IMR-90 (cell line): ENCODE measurements around the gene LRP5. TPM values are rescaled to one million over a fixed set of nuclear protein-coding genes. Genes with fewer than 3 reads are reported as not detected.

ENCODE experiments used
- ATAC-seq: fragments of 200-7000 bp; cut with Tn5 transposase; 2 replicates; pipeline ENCODE4 v1.9.1; 2020; ENCODE audit warnings: low read depth, mild to moderate bottlenecking, moderate library complexity
- BruUV-seq: library from RNA; stranded (reverse); fragments of 400-500 nt; replicated peaks from 2 replicates; lab custom pipeline; 2021; lab: Mats Ljungman, UMichigan
- CTCF ChIA-PET: fragments of 300-600 bp; formaldehyde crosslinking; extraction: SDS; loops from one replicate; lab custom pipeline; 2021; ENCODE audit warnings: antibody characterized with exemption; lab: Yijun Ruan, JAX
- POLR2A ChIA-PET: fragments of 300-600 bp; sonication (Branson Sonifier 250); formaldehyde crosslinking; loops from one replicate; lab custom pipeline; 2022; ENCODE audit warnings: antibody characterized with exemption; ENCODE audit not compliant: unreplicated experiment; lab: Charles Lee
- DNase-seq: peaks from one replicate; pipeline ENCODE4 v3.0.0; 2013
- H2AFZ ChIP-seq: replicated peaks from 2 replicates; pipeline ENCODE3; 2013; ENCODE audit warnings: low read length, mild to moderate bottlenecking; ENCODE audit not compliant: poor library complexity
- H2AK5ac ChIP-seq: 2 replicates; pipeline ENCODE4 v1.6.1; 2013; ENCODE audit warnings: low read depth, low read length, inconsistent platforms
- H2AK9ac ChIP-seq: replicated peaks from 2 replicates; pipeline ENCODE3; 2013; ENCODE audit warnings: mild to moderate bottlenecking, low read depth, low read length, moderate library complexity; ENCODE audit not compliant: poor library complexity
- H2BK120ac ChIP-seq: 2 replicates; pipeline ENCODE4 v1.6.1; 2013; ENCODE audit warnings: low read depth, low read length, inconsistent platforms
- H2BK15ac ChIP-seq: 3 replicates; pipeline ENCODE4 v1.6.1; 2013; ENCODE audit warnings: low read depth, low read length, inconsistent platforms
- H2BK20ac ChIP-seq: 2 replicates; pipeline ENCODE4 v1.6.1; 2013; ENCODE audit warnings: low read depth, mild to moderate bottlenecking, inconsistent platforms, low read length, moderate library complexity
- H2BK5ac ChIP-seq: 2 replicates; pipeline ENCODE4 v1.6.1; 2013; ENCODE audit warnings: mild to moderate bottlenecking, low read depth, low read length, inconsistent platforms; ENCODE audit not compliant: poor library complexity, severe bottlenecking
- H3K14ac ChIP-seq: replicated peaks from 2 replicates; pipeline ENCODE4 v1.6.1; 2013; ENCODE audit warnings: low read depth, low read length, inconsistent platforms
- H3K18ac ChIP-seq: 2 replicates; pipeline ENCODE4 v1.6.1; 2013; ENCODE audit warnings: low read depth, low read length, control low read depth
- H3K23ac ChIP-seq: 2 replicates; pipeline ENCODE4 v1.6.1; 2013; ENCODE audit warnings: low read depth, low read length, inconsistent platforms
- H3K27ac ChIP-seq: 2 replicates; pipeline ENCODE4 v1.5.1; 2013; ENCODE audit warnings: mild to moderate bottlenecking, control low read depth, low read length; ENCODE audit not compliant: insufficient read depth
- H3K27me3 ChIP-seq: 2 replicates; pipeline ENCODE4 v1.6.1; 2013; ENCODE audit warnings: low read length; ENCODE audit not compliant: control insufficient read depth, insufficient read depth
- H3K36me3 ChIP-seq: 2 replicates; pipeline ENCODE4 v1.6.1; 2013; ENCODE audit warnings: low read length, mixed read lengths; ENCODE audit not compliant: control insufficient read depth, insufficient read depth
- H3K4ac ChIP-seq: 2 replicates; pipeline ENCODE4 v1.6.1; 2013; ENCODE audit warnings: low read depth, low read length, inconsistent platforms
- H3K4me1 ChIP-seq: 2 replicates; pipeline ENCODE4 v1.6.1; 2013; ENCODE audit warnings: low read length, mixed read lengths; ENCODE audit not compliant: control insufficient read depth, insufficient read depth
- H3K4me2 ChIP-seq: 2 replicates; pipeline ENCODE4 v1.6.1; 2013; ENCODE audit warnings: low read depth, mild to moderate bottlenecking, control low read depth, low read length, moderate library complexity
- H3K4me3 ChIP-seq: 2 replicates; pipeline ENCODE4 v1.5.1; 2013; ENCODE audit warnings: low read depth, mild to moderate bottlenecking, control low read depth, low read length, moderate library complexity; ENCODE audit not compliant: insufficient read depth
- H3K56ac ChIP-seq: 2 replicates; pipeline ENCODE4 v1.6.1; 2013; ENCODE audit warnings: low read length, inconsistent platforms; ENCODE audit not compliant: insufficient read depth; ENCODE audit errors: extremely low read depth
- H3K79me1 ChIP-seq, 2 experiments: 2 replicates each; pipeline ENCODE4 v1.6.1; 2013; ENCODE audit warnings: low read length in 2 of 2, inconsistent platforms in 1 of 2, low read depth in 1 of 2
- H3K9ac ChIP-seq: 2 replicates; pipeline ENCODE4 v1.6.1; 2013; ENCODE audit warnings: low read depth, low read length, control low read depth
- H3K9me1 ChIP-seq: 2 replicates; pipeline ENCODE4 v1.6.1; 2013; ENCODE audit warnings: low read length, inconsistent platforms; ENCODE audit not compliant: insufficient read depth
- H3K9me3 ChIP-seq: 2 replicates; pipeline ENCODE4 v1.6.1; 2013; ENCODE audit warnings: low read length; ENCODE audit not compliant: control insufficient read depth, insufficient read depth
- H4K20me1 ChIP-seq: 2 replicates; pipeline ENCODE4 v1.6.1; 2013; ENCODE audit warnings: low read length, inconsistent platforms; ENCODE audit not compliant: insufficient read depth
- H4K5ac ChIP-seq: 2 replicates; pipeline ENCODE4 v1.6.1; 2013; ENCODE audit warnings: mild to moderate bottlenecking, low read depth, low read length, control low read depth
- H4K8ac ChIP-seq, 2 experiments: 2 replicates each; pipeline ENCODE4 v1.6.1; 2013; ENCODE audit warnings: low read depth in 2 of 2, low read length in 2 of 2, control low read depth in 1 of 2, inconsistent platforms in 1 of 2
- H4K91ac ChIP-seq: 2 replicates; pipeline ENCODE4 v1.6.1; 2013; ENCODE audit warnings: low read depth, low read length, inconsistent platforms; ENCODE audit not compliant: insufficient read depth
- BHLHE40 ChIP-seq: fragments of 150-350 bp; IDR thresholded peaks from 2 replicates; pipeline ENCODE4 v1.6.1; 2016; ENCODE audit warnings: mild to moderate bottlenecking, low read depth, low read length
- CEBPB ChIP-seq: IDR thresholded peaks from 2 replicates; pipeline ENCODE4 v1.6.1; 2012; ENCODE audit warnings: low read depth, low read length, improper control_type of control experiment
- CHD1 ChIP-seq: IDR thresholded peaks from 2 replicates; pipeline ENCODE4 v1.6.1; 2012; ENCODE audit warnings: low read depth, low read length, improper control_type of control experiment
- ELK1 ChIP-seq: fragments of 150-350 bp; IDR thresholded peaks from 2 replicates; pipeline ENCODE4 v1.6.1; 2016; ENCODE audit warnings: low read depth, mild to moderate bottlenecking, low read length, moderate library complexity, borderline replicate concordance
- FOS ChIP-seq: fragments of 150-350 bp; IDR thresholded peaks from 2 replicates; pipeline ENCODE4 v1.6.1; 2016; ENCODE audit warnings: low read depth, low read length
- MAZ ChIP-seq: IDR thresholded peaks from 2 replicates; pipeline ENCODE4 v1.6.1; 2012; ENCODE audit warnings: low read depth, mild to moderate bottlenecking, low read length, improper control_type of control experiment, moderate library complexity, borderline replicate concordance
- RAD21 ChIP-seq: IDR thresholded peaks from 2 replicates; pipeline ENCODE4 v1.6.1; 2012; ENCODE audit warnings: low read length, improper control_type of control experiment
- RCOR1 ChIP-seq: IDR thresholded peaks from 2 replicates; pipeline ENCODE4 v1.6.1; 2012; ENCODE audit warnings: mild to moderate bottlenecking, low read length, improper control_type of control experiment; ENCODE audit not compliant: insufficient replicate concordance
- SMC3 ChIP-seq: fragments of 150-350 bp; IDR thresholded peaks from 2 replicates; pipeline ENCODE4 v1.6.1; 2016; ENCODE audit warnings: low read depth, mild to moderate bottlenecking, antibody characterized with exemption, low read length, moderate library complexity
- WGBS, 2 experiments: methylation state at CpG; one replicate each; pipeline versions ENCODE4 v1.1.5 to v1.1.7; 2013; ENCODE audit warnings: missing lambda C conversion rate in 2 of 2; ENCODE audit not compliant: insufficient read length in 1 of 2; ENCODE audit errors: extremely low coverage in 2 of 2; 5-methylcytosine and 5-hydroxymethylcytosine counted together
- dilution Hi-C: fragments of 300-500 bp; cut with HindIII; formaldehyde crosslinking; loops from one replicate; pipeline ENCODE4 v1.14.3; 2018; ENCODE audit warnings: low sequenced_read_pairs; ENCODE audit not compliant: unreplicated experiment
- in situ Hi-C: fragments of 300-500 bp; cut with MboI; formaldehyde crosslinking; loops from 3 replicates; pipeline ENCODE4 v1.14.3; 2019; ENCODE audit warnings: low sequenced_read_pairs, inconsistent platforms, mixed read lengths
- intact Hi-C: fragments of 100-400 bp; cut with micrococcal nuclease; formaldehyde crosslinking; loops from 2 replicates; pipeline ENCODE4 v1.10.0; 2022
- polyA plus RNA-seq, 3 experiments: library from polyadenylated mRNA; depleted of rRNA; stranded (reverse); fragments of >200 nt; gene quantifications; 2 replicates each; pipeline ENCODE4 v1.2.3, GENCODE V29; 2012; ENCODE audit warnings: low replicate concordance in 1 of 3
- total RNA-seq: library from RNA; depleted of rRNA; stranded (reverse); fragments of >200 nt; gene quantifications from 2 replicates; pipeline ENCODE4 v1.2.3, GENCODE V29; 2012
- TF ChIP-seq, protein P1 (sequence below): conservative IDR thresholded peaks from 2 replicates; pipeline ENCODE4 v1.5.1; 2012; ENCODE audit warnings: mild to moderate bottlenecking, low read depth, low read length, improper control_type of control experiment

LRP5 gene
- total and polyA plus RNA-seq, 2 of the 4 experiments (the other 2 are of a cell fraction), result 10.4 to 15.0 TPM

- Histone ChIP-seq H2BK5ac (no peak overlapping the region), H4K20me1 (no peaks in the 10 kb centered on the region), H3K27me3 (peaks cover 2% of the 10 kb centered on the region), H3K4me3 (no peak overlapping the region), H3K9me3 (peaks cover 4% of the 10 kb centered on the region), H3K18ac (no peak overlapping the region), H2BK120ac (no peak overlapping the region), H3K23ac (no peak overlapping the region), H3K56ac (no peak overlapping the region), H3K9ac (no peak overlapping the region), H3K4ac (no peak overlapping the region), H2BK15ac (no peak overlapping the region), H3K14ac (no peak overlapping the region), H4K91ac (no peak overlapping the region), H3K4me2 (no peak overlapping the region), H2BK20ac (no peak overlapping the region), H4K8ac (no peak overlapping the region), H3K79me1 (no peaks in the 10 kb centered on the region), H4K5ac (no peak overlapping the region), H3K9me1 (no peaks in the 10 kb centered on the region), H3K4me1 (no peaks in the 10 kb centered on the region; the same call in 1 of the 2 replicates), H2AFZ (no peak overlapping the region), H2AK5ac (no peak overlapping the region), H3K36me3 (no peaks in the 10 kb centered on the region), H2AK9ac (no peak overlapping the region), H3K27ac (no peak overlapping the region)
- POLR2A ChIA-PET, result no interaction called here
- in situ Hi-C loops, result no loop called here
- no TSS peak for BruUV-seq
- no peak for DNase-seq
- TF ChIP-seq CEBPB (no peak), SMC3 (no peak), RCOR1 (no peak), CHD1 (no peak), FOS (no peak), ELK1 (no peak), MAZ (no peak), BHLHE40 (no peak), RAD21 (no peak)
- TF ChIP-seq, protein P1, sequence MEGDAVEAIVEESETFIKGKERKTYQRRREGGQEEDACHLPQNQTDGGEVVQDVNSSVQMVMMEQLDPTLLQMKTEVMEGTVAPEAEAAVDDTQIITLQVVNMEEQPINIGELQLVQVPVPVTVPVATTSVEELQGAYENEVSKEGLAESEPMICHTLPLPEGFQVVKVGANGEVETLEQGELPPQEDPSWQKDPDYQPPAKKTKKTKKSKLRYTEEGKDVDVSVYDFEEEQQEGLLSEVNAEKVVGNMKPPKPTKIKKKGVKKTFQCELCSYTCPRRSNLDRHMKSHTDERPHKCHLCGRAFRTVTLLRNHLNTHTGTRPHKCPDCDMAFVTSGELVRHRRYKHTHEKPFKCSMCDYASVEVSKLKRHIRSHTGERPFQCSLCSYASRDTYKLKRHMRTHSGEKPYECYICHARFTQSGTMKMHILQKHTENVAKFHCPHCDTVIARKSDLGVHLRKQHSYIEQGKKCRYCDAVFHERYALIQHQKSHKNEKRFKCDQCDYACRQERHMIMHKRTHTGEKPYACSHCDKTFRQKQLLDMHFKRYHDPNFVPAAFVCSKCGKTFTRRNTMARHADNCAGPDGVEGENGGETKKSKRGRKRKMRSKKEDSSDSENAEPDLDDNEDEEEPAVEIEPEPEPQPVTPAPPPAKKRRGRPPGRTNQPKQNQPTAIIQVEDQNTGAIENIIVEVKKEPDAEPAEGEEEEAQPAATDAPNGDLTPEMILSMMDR, result no peak
- dilution Hi-C loops, result no loop called here
- CTCF ChIA-PET, result interaction anchor here (0.6 to 1.1 kb wide), 3 partner anchors 10 to 178 kb away, joined by 4 to 5 read pairs (median 4); no protein-coding TSS in a partner anchor
- WGBS, 2 experiments, result 77% methylated on average over 2 of the region's 8 CpGs; no CpG with 5 or more reads in 1 of the 2 experiments
- intact Hi-C loops, result no loop called here
- ATAC-seq, result no peak
Observed at GRCh38 chr11:68287419-68287818, 25.0 kb upstream of the LRP5 start.
